Osteocyte (in vitro differentiated cells): Measurements from ENCODE around the gene CAMKK1. TPM values are rescaled to one million over a fixed set of nuclear protein-coding genes. Genes with fewer than 3 reads are reported as not detected.

Experiments used
- DNase-seq: peaks from one replicate; pipeline ENCODE4 v3.0.0; 2021; ENCODE audit warnings: mixed read lengths; ENCODE audit not compliant: unreplicated experiment; ENCODE audit errors: extremely low spot score
- H3K27ac Mint-ChIP-seq: one replicate; pipeline ENCODE4 v1.8.0; 2021; ENCODE audit warnings: mild to moderate bottlenecking, mixed read lengths; ENCODE audit not compliant: unreplicated experiment
- H3K27me3 Mint-ChIP-seq: one replicate; pipeline ENCODE4 v1.8.0; 2021; ENCODE audit warnings: mixed read lengths; ENCODE audit not compliant: unreplicated experiment
- H3K36me3 Mint-ChIP-seq: one replicate; pipeline ENCODE4 v1.8.0; 2021; ENCODE audit warnings: mixed read lengths; ENCODE audit not compliant: unreplicated experiment
- H3K4me1 Mint-ChIP-seq: one replicate; pipeline ENCODE4 v1.8.0; 2021; ENCODE audit warnings: mixed read lengths; ENCODE audit not compliant: unreplicated experiment
- H3K4me3 Mint-ChIP-seq: one replicate; pipeline ENCODE4 v1.8.0; 2021; ENCODE audit warnings: mild to moderate bottlenecking, moderate library complexity, mixed read lengths; ENCODE audit not compliant: unreplicated experiment
- H3K9me3 Mint-ChIP-seq: one replicate; pipeline ENCODE4 v1.8.0; 2021; ENCODE audit warnings: mixed read lengths; ENCODE audit not compliant: unreplicated experiment
- CTCF ChIP-seq: fragments of 200-600 bp; sonication (generic); IDR thresholded peaks from 2 replicates; pipeline ENCODE4 v1.5.0; 2021; ENCODE audit warnings: antibody characterized with exemption, mild to moderate bottlenecking, moderate library complexity
- total RNA-seq: library from RNA; stranded (reverse); gene quantifications from 2 replicates; pipeline ENCODE4 v1.2.1, GENCODE V29; 2021

CAMKK1 gene
- total RNA-seq, 1 donor from 2014 or later, result 1.3 TPM

DNA sequence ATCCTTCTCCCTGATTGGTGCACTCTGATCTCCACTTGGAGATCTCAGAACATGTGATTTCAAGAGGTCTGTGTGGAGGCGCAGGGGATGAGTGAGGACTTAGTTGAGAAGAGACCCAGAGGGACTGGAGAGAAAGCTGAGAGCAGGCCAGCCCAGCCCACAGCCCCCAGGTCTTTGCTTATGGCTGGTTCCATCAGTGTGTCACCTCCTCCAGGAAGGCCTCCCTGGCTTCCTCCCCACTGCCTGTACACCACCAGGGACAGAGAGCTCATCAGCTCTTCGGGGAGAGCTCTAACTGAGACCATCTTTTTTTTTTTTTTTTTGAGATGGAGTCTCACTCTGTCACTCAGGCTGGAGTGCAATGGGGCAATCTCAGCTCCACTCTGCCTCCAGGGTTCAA, 20.0 kb upstream of the CAMKK1 start:
- no peak for DNase-seq
- TF ChIP-seq CTCF, result no peak
- Mint-ChIP-seq H3K4me3 (no peak overlapping the region), H3K27me3 (peaks cover 9% of the 10 kb centered on the region), H3K4me1 (no peaks in the 10 kb centered on the region), H3K9me3 (no peaks in the 10 kb centered on the region), H3K36me3 (no peaks in the 10 kb centered on the region), H3K27ac (no peak overlapping the region)

GRCh38 chr17:3911271-3912053, 18.6 kb upstream of the CAMKK1 start:
- Mint-ChIP-seq H3K27ac (no peak overlapping the region), H3K4me3 (no peak overlapping the region), H3K27me3 (peaks cover 9% of the 10 kb centered on the region), H3K9me3 (no peaks in the 10 kb centered on the region), H3K4me1 (no peaks in the 10 kb centered on the region), H3K36me3 (no peaks in the 10 kb centered on the region)
- TF ChIP-seq CTCF, result no peak
- DNase-seq, result no peak

GRCh38 chr17:3910420-3911270, 17.8 kb upstream of the CAMKK1 start:
- no peaks in the 10 kb centered on the region for H3K9me3 Mint-ChIP-seq
- no peak for TF ChIP-seq CTCF
- no peak for DNase-seq
- no peaks in the 10 kb centered on the region for H3K4me1 Mint-ChIP-seq
- H3K27ac Mint-ChIP-seq, result no peak overlapping the region
- peaks cover 9% of the 10 kb centered on the region for H3K27me3 Mint-ChIP-seq
- no peak overlapping the region for H3K4me3 Mint-ChIP-seq
- H3K36me3 Mint-ChIP-seq, result no peaks in the 10 kb centered on the region

DNA sequence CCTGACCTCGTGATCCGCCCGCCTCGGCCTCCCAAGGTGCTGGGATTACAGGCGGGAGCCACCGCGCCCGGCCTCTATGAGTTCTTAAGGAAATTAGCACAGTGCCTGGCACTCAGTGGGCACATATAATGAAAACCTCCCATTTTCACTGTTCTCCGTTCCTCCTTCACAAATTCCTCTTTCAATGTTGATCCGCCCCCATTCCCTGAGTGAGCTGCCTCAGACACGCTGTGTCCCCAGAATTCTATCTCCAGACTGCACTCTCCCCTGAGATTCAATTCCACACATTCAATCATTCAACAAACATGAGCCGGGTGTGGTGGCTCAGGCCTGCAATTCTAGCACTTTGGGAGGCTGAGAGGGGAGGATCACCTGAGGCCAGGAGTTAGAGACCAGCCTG, 16.4 kb upstream of the CAMKK1 start:
- Mint-ChIP-seq H3K4me1 (no peaks in the 10 kb centered on the region), H3K9me3 (no peaks in the 10 kb centered on the region), H3K4me3 (no peak overlapping the region), H3K36me3 (no peaks in the 10 kb centered on the region), H3K27ac (no peak overlapping the region), H3K27me3 (peaks cover 9% of the 10 kb centered on the region)
- DNase-seq, result no peak
- TF ChIP-seq CTCF, result no peak
